Chondrocyte (in vitro differentiated cells): ENCODE measurements around the gene RNF126. TPM values are rescaled to one million over a fixed set of nuclear protein-coding genes. Genes with fewer than 3 reads are reported as not detected.

Experiments
- DNase-seq: peaks from one replicate; pipeline ENCODE4 v3.0.0; 2021; ENCODE audit warnings: mixed read lengths, low spot score
- H3K27ac Mint-ChIP-seq: one replicate; pipeline ENCODE4 v1.8.0; 2021; ENCODE audit warnings: mild to moderate bottlenecking, moderate library complexity, mixed read lengths; ENCODE audit not compliant: unreplicated experiment
- H3K27me3 Mint-ChIP-seq: 2 replicates; pipeline ENCODE4 v1.8.0; 2021; ENCODE audit warnings: low read depth, mixed read lengths
- H3K36me3 Mint-ChIP-seq: 2 replicates; pipeline ENCODE4 v1.8.0; 2021; ENCODE audit warnings: low read depth, mixed read lengths
- H3K4me1 Mint-ChIP-seq: 2 replicates; pipeline ENCODE4 v1.8.0; 2021; ENCODE audit warnings: low read depth, mild to moderate bottlenecking, mixed read lengths
- H3K4me3 Mint-ChIP-seq: one replicate; pipeline ENCODE4 v1.8.0; 2021; ENCODE audit warnings: mild to moderate bottlenecking, moderate library complexity, mixed read lengths; ENCODE audit not compliant: unreplicated experiment
- H3K9me3 Mint-ChIP-seq: 2 replicates; pipeline ENCODE4 v1.8.0; 2021; ENCODE audit warnings: low read depth, mixed read lengths
- total RNA-seq: library from RNA; stranded (reverse); gene quantifications from 3 replicates; pipeline ENCODE4 v1.2.1, GENCODE V29; 2021
- TF ChIP-seq, protein P1 (sequence below): fragments of 200-600 bp; sonication (generic); IDR thresholded peaks from 2 replicates; pipeline ENCODE4 v1.5.0; 2021; ENCODE audit warnings: antibody characterized with exemption, mild to moderate bottlenecking, moderate library complexity

Gene RNF126
- total RNA-seq, 1 donor from 2014 or later: 29.5 TPM

DNA sequence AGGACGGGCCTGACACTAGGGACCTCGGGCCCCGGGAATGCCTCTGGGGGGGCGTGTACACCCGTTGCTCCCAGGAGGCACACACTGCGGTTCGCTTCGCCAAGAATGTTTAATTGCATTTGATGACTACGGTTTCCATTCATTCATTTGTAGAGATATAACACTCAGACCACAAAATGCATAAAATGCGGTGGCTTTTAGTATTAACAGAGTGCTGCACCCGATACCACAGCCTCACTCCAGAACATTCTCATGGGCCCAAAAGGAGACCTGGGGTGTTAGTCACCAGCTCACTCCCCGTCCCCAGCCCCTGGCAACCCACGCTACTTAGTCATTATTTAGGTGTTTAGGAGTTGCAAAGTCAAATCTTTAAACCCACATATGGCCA is 51.5 kb downstream of the RNF126 start:
- Mint-ChIP-seq H3K27ac (peak overlapping the region; percentile 89), H3K4me1 (peaks cover 18% of the 10 kb centered on the region), H3K36me3 (peaks cover 13% of the 10 kb centered on the region), H3K4me3 (no peak overlapping the region), H3K27me3 (no peaks in the 10 kb centered on the region), H3K9me3 (no peaks in the 10 kb centered on the region)
- DNase-seq: no peak
- TF ChIP-seq, protein P1, sequence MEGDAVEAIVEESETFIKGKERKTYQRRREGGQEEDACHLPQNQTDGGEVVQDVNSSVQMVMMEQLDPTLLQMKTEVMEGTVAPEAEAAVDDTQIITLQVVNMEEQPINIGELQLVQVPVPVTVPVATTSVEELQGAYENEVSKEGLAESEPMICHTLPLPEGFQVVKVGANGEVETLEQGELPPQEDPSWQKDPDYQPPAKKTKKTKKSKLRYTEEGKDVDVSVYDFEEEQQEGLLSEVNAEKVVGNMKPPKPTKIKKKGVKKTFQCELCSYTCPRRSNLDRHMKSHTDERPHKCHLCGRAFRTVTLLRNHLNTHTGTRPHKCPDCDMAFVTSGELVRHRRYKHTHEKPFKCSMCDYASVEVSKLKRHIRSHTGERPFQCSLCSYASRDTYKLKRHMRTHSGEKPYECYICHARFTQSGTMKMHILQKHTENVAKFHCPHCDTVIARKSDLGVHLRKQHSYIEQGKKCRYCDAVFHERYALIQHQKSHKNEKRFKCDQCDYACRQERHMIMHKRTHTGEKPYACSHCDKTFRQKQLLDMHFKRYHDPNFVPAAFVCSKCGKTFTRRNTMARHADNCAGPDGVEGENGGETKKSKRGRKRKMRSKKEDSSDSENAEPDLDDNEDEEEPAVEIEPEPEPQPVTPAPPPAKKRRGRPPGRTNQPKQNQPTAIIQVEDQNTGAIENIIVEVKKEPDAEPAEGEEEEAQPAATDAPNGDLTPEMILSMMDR: no peak

GRCh38 chr19:610801-611480 is 52.1 kb downstream of the RNF126 start:
- Mint-ChIP-seq H3K9me3 (no peaks in the 10 kb centered on the region), H3K36me3 (peaks cover 13% of the 10 kb centered on the region), H3K4me3 (peak overlapping the region; percentile 47), H3K4me1 (peaks cover 18% of the 10 kb centered on the region), H3K27ac (peak overlapping the region; percentile 89), H3K27me3 (no peaks in the 10 kb centered on the region)
- TF ChIP-seq, protein P1: no peak
- DNase-seq: no peak

GRCh38 chr19:610071-610800 is 52.8 kb downstream of the RNF126 start:
- Mint-ChIP-seq H3K4me1 (peaks cover 18% of the 10 kb centered on the region), H3K36me3 (peaks cover 10% of the 10 kb centered on the region), H3K4me3 (no peak overlapping the region), H3K27me3 (no peaks in the 10 kb centered on the region), H3K27ac (peak overlapping the region; percentile 89), H3K9me3 (no peaks in the 10 kb centered on the region)
- TF ChIP-seq, protein P1: no peak
- no peak for DNase-seq

GRCh38 chr19:609004-609346 is 54.0 kb downstream of the RNF126 start:
- peaks cover 18% of the 10 kb centered on the region for H3K4me1 Mint-ChIP-seq
- peaks cover 4% of the 10 kb centered on the region for H3K36me3 Mint-ChIP-seq
- H3K9me3 Mint-ChIP-seq: no peaks in the 10 kb centered on the region
- no peak for DNase-seq
- no peak overlapping the region for H3K4me3 Mint-ChIP-seq
- TF ChIP-seq, protein P1: no peak
- H3K27me3 Mint-ChIP-seq: no peaks in the 10 kb centered on the region
- no peak overlapping the region for H3K27ac Mint-ChIP-seq

GRCh38 chr19:608155-609003 is 54.6 kb downstream of the RNF126 start:
- Mint-ChIP-seq H3K36me3 (peaks cover 4% of the 10 kb centered on the region), H3K9me3 (no peaks in the 10 kb centered on the region), H3K27me3 (no peaks in the 10 kb centered on the region), H3K27ac (no peak overlapping the region), H3K4me3 (no peak overlapping the region), H3K4me1 (peaks cover 18% of the 10 kb centered on the region)
- DNase-seq: no peak
- TF ChIP-seq, protein P1: no peak
